Fibroblast of lung (primary cell): Measurements from ENCODE around the gene SGPL1. TPM values are rescaled to one million over a fixed set of nuclear protein-coding genes. Genes with fewer than 3 reads are reported as not detected.

ENCODE experiments used
- DNase-seq, 2 donors: peaks; one replicate each; pipeline versions ENCODE4 v3.0.0 to v3.0.0-alpha.2; 2010; ENCODE audit warnings: low read depth in 2 of 2
- H2AFZ ChIP-seq: 2 replicates; pipeline ENCODE4 v1.5.1; 2012; ENCODE audit warnings: low read length, control low read depth, inconsistent platforms
- H3K27ac ChIP-seq: 2 replicates; pipeline ENCODE4 v1.5.1; 2011; ENCODE audit warnings: low read length, control low read depth; ENCODE audit not compliant: insufficient read depth
- H3K27me3 ChIP-seq: 2 replicates; pipeline ENCODE4 v1.5.1; 2011; ENCODE audit warnings: mild to moderate bottlenecking, low read length; ENCODE audit not compliant: control insufficient read depth, insufficient read depth
- H3K36me3 ChIP-seq: 2 replicates; pipeline ENCODE4 v1.5.1; 2011; ENCODE audit warnings: low read length; ENCODE audit not compliant: control insufficient read depth, insufficient read depth
- H3K4me1 ChIP-seq: 2 replicates; pipeline ENCODE4 v1.5.1; 2011; ENCODE audit warnings: low read length; ENCODE audit not compliant: control insufficient read depth, insufficient read depth; ENCODE audit errors: extremely low read depth
- H3K4me2 ChIP-seq: 2 replicates; pipeline ENCODE4 v1.5.1; 2011; ENCODE audit warnings: low read length, control low read depth; ENCODE audit not compliant: insufficient read depth; ENCODE audit errors: extremely low read depth
- H3K4me3 ChIP-seq, 4 experiments: fragments of 200-600 bp in 1 of 4; sonication (generic) in 1 of 4; replicated peaks in 1 of 4; 2 replicates each; pipeline ENCODE4 v1.5.1; 2011 to 2016; ENCODE audit warnings: low read length in 4 of 4, low read depth in 3 of 4, mild to moderate bottlenecking in 3 of 4, control low read depth in 2 of 4, inconsistent platforms in 1 of 4, mixed read lengths in 1 of 4; ENCODE audit not compliant: insufficient read depth in 1 of 4; ENCODE audit errors: control extremely low read depth in 1 of 4
- H3K79me2 ChIP-seq: 2 replicates; pipeline ENCODE4 v1.5.1; 2012; ENCODE audit warnings: mild to moderate bottlenecking, low read length, inconsistent platforms; ENCODE audit not compliant: control insufficient read depth, insufficient read depth
- H3K9ac ChIP-seq: 2 replicates; pipeline ENCODE4 v1.5.1; 2011; ENCODE audit warnings: mild to moderate bottlenecking, low read length, control low read depth; ENCODE audit not compliant: insufficient read depth
- H3K9me3 ChIP-seq: 2 replicates; pipeline ENCODE4 v1.5.1; 2012; ENCODE audit warnings: low read depth, low read length; ENCODE audit not compliant: control insufficient read depth, insufficient read depth
- H4K20me1 ChIP-seq: 2 replicates; pipeline ENCODE4 v1.5.1; 2011; ENCODE audit warnings: low read length; ENCODE audit not compliant: control insufficient read depth, insufficient read depth; ENCODE audit errors: extremely low read depth
- CTCF ChIP-seq, 2 donors: IDR thresholded peaks in 1 of 2; conservative IDR thresholded peaks in 1 of 2; 1 replicate in 1 of 2; 2 replicates in 1 of 2; pipeline ENCODE4 v1.5.1; 2011 to 2012; ENCODE audit warnings: low read length in 2 of 2, control low read depth in 1 of 2, inconsistent platforms in 1 of 2, low read depth in 1 of 2, mild to moderate bottlenecking in 1 of 2
- EZH2 ChIP-seq: IDR thresholded peaks from 2 replicates; pipeline ENCODE4 v1.5.1; 2012; ENCODE audit warnings: low read length, control low read depth, mild to moderate bottlenecking; ENCODE audit errors: missing control alignments
- polyA plus RNA-seq, 2 donors: library from polyadenylated mRNA; depleted of rRNA in 1 of 2; stranded (reverse) in 1 of 2; unstranded in 1 of 2; fragments of >200 nt; gene quantifications; 2 replicates each; pipeline ENCODE4 v1.2.1, GENCODE V29; 2011 to 2012; ENCODE audit warnings: missing spikeins in 1 of 2
- total RNA-seq: library from RNA; depleted of rRNA; stranded (reverse); fragments of >200 nt; gene quantifications from 2 replicates; pipeline ENCODE4 v1.2.1, GENCODE V29; 2014

Gene SGPL1
- total and polyA plus RNA-seq, 2 donors (not counting 1 experiment from before 2014, with no cell fraction given) = 21.2 to 40.3 TPM

- no peaks in the 10 kb centered on the region for H3K79me2 ChIP-seq
- no peak overlapping the region for H3K27ac ChIP-seq
- TF ChIP-seq CTCF (conservative IDR thresholded peaks at IDR 0.05 in 1 of 2, IDR thresholded peaks at IDR 0.05 in 1 of 2; ENCODE audit: low read depth in 1 of 2, low read length in 2 of 2) (no peak), EZH2 (no peak)
- H4K20me1 ChIP-seq = no peaks in the 10 kb centered on the region
- H2AFZ ChIP-seq = no peak overlapping the region
- H3K9me3 ChIP-seq = no peaks in the 10 kb centered on the region
- no peak for DNase-seq
- no peaks in the 10 kb centered on the region for H3K4me1 ChIP-seq
- H3K4me2 ChIP-seq = no peak overlapping the region
- H3K36me3 ChIP-seq = no peaks in the 10 kb centered on the region
- H3K9ac ChIP-seq = no peak overlapping the region
- peaks cover 6% of the 10 kb centered on the region for H3K27me3 ChIP-seq
- H3K4me3 ChIP-seq = no peak overlapping the region
Measured at GRCh38 chr10:70926226-70927000, 110.7 kb downstream of the SGPL1 start.

GRCh38 chr10:70927189-70927943 is 111.6 kb downstream of the SGPL1 start:
- Histone ChIP-seq H3K27ac (no peak overlapping the region), H3K4me1 (no peaks in the 10 kb centered on the region), H3K9me3 (no peaks in the 10 kb centered on the region), H3K79me2 (no peaks in the 10 kb centered on the region), H3K27me3 (peaks cover 3% of the 10 kb centered on the region), H3K9ac (no peak overlapping the region), H3K36me3 (no peaks in the 10 kb centered on the region), H3K4me3 (no peak overlapping the region), H4K20me1 (no peaks in the 10 kb centered on the region), H3K4me2 (no peak overlapping the region), H2AFZ (no peak overlapping the region)
- TF ChIP-seq CTCF (conservative IDR thresholded peaks at IDR 0.05 in 1 of 2, IDR thresholded peaks at IDR 0.05 in 1 of 2; ENCODE audit: low read depth in 1 of 2, low read length in 2 of 2) (no peak), EZH2 (no peak)
- peak in 1 of 2 donors; percentile 75 for DNase-seq

- no peaks in the 10 kb centered on the region for H3K9me3 ChIP-seq
- H3K4me3 ChIP-seq = no peak overlapping the region
- H3K27ac ChIP-seq = no peak overlapping the region
- H2AFZ ChIP-seq = no peak overlapping the region
- DNase-seq = peak in 1 of 2 donors; percentile 9
- no peaks in the 10 kb centered on the region for H3K79me2 ChIP-seq
- no peak overlapping the region for H3K4me2 ChIP-seq
- TF ChIP-seq CTCF (conservative IDR thresholded peaks at IDR 0.05 in 1 of 2, IDR thresholded peaks at IDR 0.05 in 1 of 2; ENCODE audit: low read depth in 1 of 2, low read length in 2 of 2) (no peak), EZH2 (no peak)
- no peaks in the 10 kb centered on the region for H3K4me1 ChIP-seq
- peaks cover 3% of the 10 kb centered on the region for H3K27me3 ChIP-seq
- H3K36me3 ChIP-seq = no peaks in the 10 kb centered on the region
- H3K9ac ChIP-seq = no peak overlapping the region
- H4K20me1 ChIP-seq = no peaks in the 10 kb centered on the region
Measured at GRCh38 chr10:70928140-70928539, 112.4 kb downstream of the SGPL1 start.
